HepG2 (cell line): ENCODE data around the gene SMC6. TPM values are rescaled to one million over a fixed set of nuclear protein-coding genes. Genes with fewer than 3 reads are reported as not detected.

Experiments
- ATAC-seq: fragments of 200-7000 bp; cut with Tn5 transposase; 3 replicates; pipeline ENCODE4 v1.9.1; 2020; ENCODE audit warnings: mild to moderate bottlenecking, moderate library complexity
- BruUV-seq: library from RNA; stranded (reverse); fragments of 400-500 nt; replicated peaks from 2 replicates; lab custom pipeline; 2021; lab: Mats Ljungman, UMichigan
- CTCF ChIA-PET: fragments of 300-600 bp; formaldehyde crosslinking; extraction: SDS; loops from one replicate; lab custom pipeline; 2021; ENCODE audit warnings: low total read pairs, inconsistent platforms, low intra/inter-chr PET ratio; lab: Yijun Ruan, JAX
- POLR2A ChIA-PET: fragments of 350-600 bp; sonication (Branson Sonifier 250); formaldehyde crosslinking; loops from one replicate; lab custom pipeline; 2020; ENCODE audit warnings: antibody characterized with exemption, inconsistent platforms; lab: Yijun Ruan, JAX
- DNase-seq: peaks from one replicate; pipeline ENCODE4 v3.0.0-alpha.2; 2015; ENCODE audit warnings: low spot score
- FAIRE-seq: peaks from 3 replicates; lab custom pipeline; 2011; peaks lifted over from hg19 to GRCh38; lab: Jason Lieb, UNC
- H2AFZ ChIP-seq: one replicate; pipeline ENCODE4 v1.6.1; 2011; ENCODE audit warnings: low read length, inconsistent platforms
- H3K27ac ChIP-seq: fragments of 300-600 bp; 3 replicates; pipeline ENCODE4 v1.8.0; 2011; ENCODE audit warnings: mixed run types, mild to moderate bottlenecking, mixed read lengths, low read length, inconsistent platforms; ENCODE audit not compliant: insufficient read depth; ENCODE audit errors: extremely low read length
- H3K27me3 ChIP-seq, 2 experiments: fragments of 200-600 bp in 1 of 2; 2 replicates in 1 of 2; 3 replicates in 1 of 2; pipeline versions ENCODE4 v1.6.0 to v1.8.0; 2011; ENCODE audit warnings: low read length in 2 of 2, mild to moderate bottlenecking in 2 of 2, moderate library complexity in 2 of 2, inconsistent platforms in 1 of 2; ENCODE audit not compliant: insufficient read depth in 2 of 2, control insufficient read depth in 1 of 2
- H3K36me3 ChIP-seq, 2 experiments: fragments of 200-600 bp in 1 of 2; replicated peaks in 1 of 2; 2 replicates in 1 of 2; 3 replicates in 1 of 2; pipeline versions ENCODE4 v1.5.1 to v1.8.0; 2011; ENCODE audit warnings: low read length in 2 of 2, inconsistent platforms in 1 of 2; ENCODE audit not compliant: insufficient read depth in 2 of 2, control insufficient read depth in 1 of 2
- H3K4me1 ChIP-seq: 2 replicates; pipeline ENCODE4 v1.5.1; 2012; ENCODE audit warnings: low read length, inconsistent platforms; ENCODE audit not compliant: insufficient read depth
- H3K4me2 ChIP-seq: 2 replicates; pipeline ENCODE4 v1.6.0; 2011; ENCODE audit warnings: low read depth, low read length, inconsistent platforms
- H3K4me3 ChIP-seq, 3 experiments: fragments of 200-600 bp in 1 of 3; sonication (generic), shearing (Covaris generic) in 1 of 3; replicated peaks in 1 of 3; 2 replicates each; pipeline ENCODE4 v1.5.1; 2011 to 2016; ENCODE audit warnings: low read length in 3 of 3, inconsistent platforms in 2 of 3, low read depth in 2 of 3, mild to moderate bottlenecking in 2 of 3, control low read depth in 1 of 3, mixed read lengths in 1 of 3; ENCODE audit not compliant: insufficient read depth in 1 of 3
- H3K79me2 ChIP-seq: one replicate; pipeline ENCODE4 v1.6.1; 2011; ENCODE audit warnings: low read length, inconsistent platforms; ENCODE audit not compliant: insufficient read depth
- H3K9ac ChIP-seq: 2 replicates; pipeline ENCODE4 v1.6.0; 2011; ENCODE audit warnings: mild to moderate bottlenecking, low read depth, low read length, inconsistent platforms; ENCODE audit not compliant: insufficient read depth
- H3K9me3 ChIP-seq: 2 replicates; pipeline ENCODE4 v1.5.1; 2012; ENCODE audit warnings: mild to moderate bottlenecking, low read length
- H4K20me1 ChIP-seq: 2 replicates; pipeline ENCODE4 v1.6.0; 2011; ENCODE audit warnings: inconsistent platforms, mild to moderate bottlenecking, low read length, moderate library complexity; ENCODE audit not compliant: insufficient read depth
- DPF2 ChIP-seq: sonication (generic); formaldehyde crosslinking; IDR thresholded peaks from 2 replicates; pipeline ENCODE4 v1.4.0; 2020; ENCODE audit warnings: mild to moderate bottlenecking, low read depth, missing genetic modification reagents, borderline replicate concordance
- FOSL2 ChIP-seq: sonication (generic); formaldehyde crosslinking; IDR thresholded peaks from 2 replicates; pipeline ENCODE4 v1.4.0; 2020; ENCODE audit warnings: missing genetic modification reagents
- MAFF ChIP-seq: IDR thresholded peaks from 2 replicates; pipeline ENCODE4 v1.6.1; 2011; ENCODE audit warnings: low read depth, low read length, improper control_type of control experiment
- MYPOP ChIP-seq: sonication (generic); formaldehyde crosslinking; IDR thresholded peaks from 2 replicates; pipeline ENCODE4 v1.8.1; 2023; ENCODE audit warnings: mild to moderate bottlenecking, moderate library complexity, missing genetic modification reagents
- NFIB ChIP-seq: sonication (generic); formaldehyde crosslinking; IDR thresholded peaks from 2 replicates; pipeline ENCODE4 v1.9.0; 2021; ENCODE audit warnings: missing genetic modification reagents, mild to moderate bottlenecking, borderline replicate concordance
- PAWR ChIP-seq: sonication (generic); formaldehyde crosslinking; IDR thresholded peaks from 2 replicates; pipeline ENCODE4 v1.4.0; 2020; ENCODE audit warnings: missing genetic modification reagents, mild to moderate bottlenecking, borderline replicate concordance
- RAD51 ChIP-seq: fragments of 450-650 bp; IDR thresholded peaks from 2 replicates; pipeline ENCODE4 v1.6.1; 2016; ENCODE audit warnings: borderline replicate concordance
- RFX5 ChIP-seq: IDR thresholded peaks from 2 replicates; pipeline ENCODE4 v1.6.1; 2011; ENCODE audit warnings: low read depth, low read length, improper control_type of control experiment
- SRSF9 ChIP-seq: fragments of 200-400 bp; formaldehyde crosslinking; IDR thresholded peaks from 2 replicates; pipeline ENCODE4 v1.6.1; 2018; ENCODE audit warnings: borderline replicate concordance, mild to moderate bottlenecking, low read depth, low read length; ENCODE audit not compliant: insufficient read depth, poor library complexity, severe bottlenecking
- TEF ChIP-seq: sonication (generic); formaldehyde crosslinking; IDR thresholded peaks from 2 replicates; pipeline ENCODE4 v1.5.0; 2020; ENCODE audit warnings: missing genetic modification reagents
- THAP11 ChIP-seq: IDR thresholded peaks from 2 replicates; pipeline ENCODE4 v1.6.1; 2016; ENCODE audit warnings: missing biosample characterization, missing genetic modification reagents
- YEATS2 ChIP-seq: sonication (generic); formaldehyde crosslinking; IDR thresholded peaks from 2 replicates; pipeline ENCODE4 v1.4.0; 2020; ENCODE audit warnings: missing genetic modification reagents, borderline replicate concordance
- ZMYM2 ChIP-seq: sonication (generic); formaldehyde crosslinking; IDR thresholded peaks from 2 replicates; pipeline ENCODE4 v1.8.0; 2022; ENCODE audit warnings: mild to moderate bottlenecking, missing genetic modification reagents
- ZNF17 ChIP-seq: sonication (generic); formaldehyde crosslinking; IDR thresholded peaks from 2 replicates; pipeline ENCODE4 v1.5.0; 2020; ENCODE audit warnings: mild to moderate bottlenecking, missing genetic modification reagents
- ZNF563 ChIP-seq: sonication (generic); formaldehyde crosslinking; IDR thresholded peaks from 2 replicates; pipeline ENCODE4 v1.8.0; 2022; ENCODE audit warnings: mild to moderate bottlenecking, moderate library complexity, missing genetic modification reagents
- ZNF564 ChIP-seq: sonication (generic); formaldehyde crosslinking; IDR thresholded peaks from 2 replicates; pipeline ENCODE4 v1.8.1; 2023; ENCODE audit warnings: mild to moderate bottlenecking, missing genetic modification reagents
- ZNF770 ChIP-seq: sonication (generic); formaldehyde crosslinking; IDR thresholded peaks from 2 replicates; pipeline ENCODE4 v1.5.0; 2020; ENCODE audit warnings: mild to moderate bottlenecking, missing genetic modification reagents
- ZNF790 ChIP-seq: sonication (generic); formaldehyde crosslinking; IDR thresholded peaks from 2 replicates; pipeline ENCODE4 v1.8.0; 2022; ENCODE audit warnings: missing genetic modification reagents, mild to moderate bottlenecking, borderline replicate concordance
- WGBS: methylation state at CpG from one replicate; pipeline ENCODE4 v1.1.6; 2017; ENCODE audit warnings: low lambda C conversion rate; 5-methylcytosine and 5-hydroxymethylcytosine counted together
- in situ Hi-C: cut with HindIII; loops from 2 replicates; pipeline ENCODE4 v1.10.0; 2017; ENCODE audit warnings: low pct_unique_long_range_greater_than_20kb; ENCODE audit not compliant: extremely low pct_ligation_motif_present
- intact Hi-C: fragments of 100-400 bp; cut with micrococcal nuclease; formaldehyde crosslinking; loops from one replicate; pipeline ENCODE4 v1.10.0; 2022; ENCODE audit not compliant: unreplicated experiment
- polyA plus RNA-seq, 8 experiments: library from polyadenylated mRNA; depleted of rRNA in 3 of 8; stranded (reverse) in 7 of 8; unstranded in 1 of 8; fragments of >200 nt; fragmentation: Illumina TruSeq in 4 of 8; extraction: Trizol in 4 of 8; gene quantifications; 2 replicates each; pipeline versions ENCODE4 v1.2.1 to v1.2.3, GENCODE V29; 2011 to 2016; ENCODE audit warnings: low read depth in 4 of 8, missing spikeins in 1 of 8, mixed read lengths in 1 of 8; ENCODE audit not compliant: insufficient read depth in 1 of 8
- total RNA-seq, 5 experiments: library from RNA; depleted of rRNA; stranded (reverse); fragments of >200 nt; fragmentation: Illumina TruSeq; extraction: Trizol; gene quantifications; 2 replicates each; pipeline ENCODE4 v1.2.3, GENCODE V29; 2016; ENCODE audit warnings: low read depth in 1 of 5
- TF ChIP-seq, protein P1 (sequence below): sonication (generic); formaldehyde crosslinking; conservative IDR thresholded peaks from 2 replicates; pipeline ENCODE4 v1.4.0; 2020; ENCODE audit warnings: missing genetic modification reagents

The SMC6 gene
- total and polyA plus RNA-seq, 2 of the 13 experiments (the other 11 are each of a cell fraction or from before 2014, with no cell fraction given): 18.9 to 55.3 TPM

DNA sequence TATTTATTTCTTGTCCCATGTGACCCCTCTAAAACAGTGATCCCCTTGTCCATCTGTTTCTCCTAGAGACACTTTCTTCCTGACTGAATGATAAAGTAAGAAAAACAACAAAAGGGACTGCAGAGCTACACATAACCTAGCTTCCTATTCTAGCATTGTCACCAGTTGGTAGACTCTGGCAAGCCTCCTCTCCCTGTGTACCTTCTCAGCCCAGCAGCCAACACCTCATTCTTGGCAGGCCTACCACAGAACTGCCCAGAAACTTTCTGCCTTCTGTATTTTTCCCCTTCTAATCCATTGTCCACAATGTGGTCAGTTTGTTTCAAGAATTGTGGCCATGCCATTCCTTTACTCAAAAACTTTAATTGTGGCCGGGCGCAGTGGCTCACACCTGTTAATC, 13.4 kb downstream of the SMC6 start:
- no peak for DNase-seq
- Histone ChIP-seq H3K9ac (no peak overlapping the region), H3K4me2 (no peak overlapping the region), H3K27ac (no peak overlapping the region), H3K36me3 (peaks cover 17 to 42% of the 10 kb centered on the region in 2 experiments), H3K4me3 (no peak overlapping the region), H3K4me1 (no peaks in the 10 kb centered on the region), H3K27me3 (no peaks in the 10 kb centered on the region), H3K79me2 (no peaks in the 10 kb centered on the region), H3K9me3 (no peaks in the 10 kb centered on the region), H4K20me1 (no peaks in the 10 kb centered on the region), H2AFZ (no peak overlapping the region)
- BruUV-seq: no TSS peak
- ChIA-PET POLR2A (no interaction called here), CTCF (no interaction called here)
- TF ChIP-seq ZMYM2 (CRISPR knock-in tag): no peak
- no peak for TF ChIP-seq ZNF564 (CRISPR knock-in tag)
- TF ChIP-seq RFX5: no peak
- TF ChIP-seq YEATS2 (CRISPR knock-in tag): no peak
- no peak for TF ChIP-seq ZNF770
- no peak for TF ChIP-seq SRSF9
- TF ChIP-seq THAP11 (CRISPR knock-in tag): no peak
- no peak for TF ChIP-seq MAFF
- no peak for TF ChIP-seq RAD51
- no peak for TF ChIP-seq TEF (CRISPR knock-in tag)
- TF ChIP-seq MYPOP (CRISPR knock-in tag): no peak
- no peak for TF ChIP-seq NFIB (CRISPR knock-in tag)
- no peak for TF ChIP-seq ZNF563 (CRISPR knock-in tag)
- no peak for TF ChIP-seq ZNF790 (CRISPR knock-in tag)
- TF ChIP-seq, protein P1, sequence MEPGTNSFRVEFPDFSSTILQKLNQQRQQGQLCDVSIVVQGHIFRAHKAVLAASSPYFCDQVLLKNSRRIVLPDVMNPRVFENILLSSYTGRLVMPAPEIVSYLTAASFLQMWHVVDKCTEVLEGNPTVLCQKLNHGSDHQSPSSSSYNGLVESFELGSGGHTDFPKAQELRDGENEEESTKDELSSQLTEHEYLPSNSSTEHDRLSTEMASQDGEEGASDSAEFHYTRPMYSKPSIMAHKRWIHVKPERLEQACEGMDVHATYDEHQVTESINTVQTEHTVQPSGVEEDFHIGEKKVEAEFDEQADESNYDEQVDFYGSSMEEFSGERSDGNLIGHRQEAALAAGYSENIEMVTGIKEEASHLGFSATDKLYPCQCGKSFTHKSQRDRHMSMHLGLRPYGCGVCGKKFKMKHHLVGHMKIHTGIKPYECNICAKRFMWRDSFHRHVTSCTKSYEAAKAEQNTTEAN (CRISPR knock-in tag): no peak
- TF ChIP-seq DPF2: no peak
- no peak for TF ChIP-seq PAWR (CRISPR knock-in tag)
- no peak for TF ChIP-seq FOSL2 (CRISPR knock-in tag)
- TF ChIP-seq ZNF17 (CRISPR knock-in tag): no peak
- FAIRE-seq: no peak
- 100% methylated on average over 2 of the region's 2 CpGs for WGBS
- intact Hi-C loops: no loop called here
- ATAC-seq: no peak
- in situ Hi-C loops: no loop called here
